Measurements from ENCODE around the gene SPATS2L.

Gene SPATS2L

DNA sequence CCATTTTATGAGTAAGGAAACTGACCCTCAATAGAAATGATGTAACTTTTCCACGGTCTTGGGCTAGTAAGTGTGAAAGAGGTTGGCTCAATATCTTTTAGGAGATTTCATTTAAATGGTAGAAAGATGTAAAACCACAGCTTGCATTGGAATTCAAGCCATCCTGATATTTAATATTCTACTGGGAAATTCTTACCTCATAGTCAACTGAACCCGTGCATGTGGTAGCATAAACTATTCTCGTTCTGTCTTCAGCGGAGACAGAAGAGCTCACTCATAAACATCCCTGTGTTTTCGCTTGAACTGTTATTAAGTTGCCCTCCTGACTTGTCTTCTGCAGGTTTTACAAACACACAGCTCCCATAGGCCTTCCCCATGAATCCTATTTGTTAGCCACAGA, 8.5 kb upstream of the SPATS2L start:
- DNase-seq: no peak

DNA sequence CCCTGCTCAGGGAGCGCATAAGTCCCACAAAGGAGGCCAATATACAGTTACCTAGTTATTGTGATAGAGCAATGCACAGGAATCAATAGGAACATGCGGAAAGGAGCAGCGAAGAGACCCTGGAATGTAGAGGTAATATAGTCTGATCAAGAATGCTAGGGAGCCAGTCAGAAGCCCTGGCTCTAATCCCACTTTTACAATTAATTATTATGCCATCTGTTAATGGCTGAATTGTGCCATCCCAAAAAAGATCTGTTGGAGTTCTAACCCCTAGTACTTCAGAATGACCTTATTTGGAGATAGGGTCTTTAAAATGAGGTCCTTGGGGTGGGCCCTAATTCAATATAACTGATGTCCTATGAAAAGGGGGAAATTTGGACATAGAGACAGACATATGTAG, 7.7 kb upstream of the SPATS2L start:
- DNase-seq: no peak

DNA sequence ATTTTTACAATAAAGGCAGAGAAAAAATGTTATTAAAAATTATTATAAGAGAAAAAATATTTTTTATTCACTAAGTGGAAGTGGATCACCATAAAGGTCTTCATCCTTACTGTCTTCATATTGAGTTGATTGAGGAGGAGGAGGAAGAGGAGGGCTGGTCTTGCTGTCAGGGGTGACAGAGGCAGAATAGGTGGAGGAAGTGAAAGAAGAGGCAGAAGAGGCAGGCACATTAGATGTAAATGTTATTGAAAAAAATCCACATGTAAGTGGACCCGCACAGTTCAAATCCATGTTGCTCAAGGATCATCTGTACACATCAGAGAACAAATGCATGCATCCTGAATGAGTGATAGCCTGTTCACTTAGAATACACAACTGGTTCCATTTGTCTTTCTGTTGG, 6.4 kb upstream of the SPATS2L start:
- DNase-seq: no peak

DNA sequence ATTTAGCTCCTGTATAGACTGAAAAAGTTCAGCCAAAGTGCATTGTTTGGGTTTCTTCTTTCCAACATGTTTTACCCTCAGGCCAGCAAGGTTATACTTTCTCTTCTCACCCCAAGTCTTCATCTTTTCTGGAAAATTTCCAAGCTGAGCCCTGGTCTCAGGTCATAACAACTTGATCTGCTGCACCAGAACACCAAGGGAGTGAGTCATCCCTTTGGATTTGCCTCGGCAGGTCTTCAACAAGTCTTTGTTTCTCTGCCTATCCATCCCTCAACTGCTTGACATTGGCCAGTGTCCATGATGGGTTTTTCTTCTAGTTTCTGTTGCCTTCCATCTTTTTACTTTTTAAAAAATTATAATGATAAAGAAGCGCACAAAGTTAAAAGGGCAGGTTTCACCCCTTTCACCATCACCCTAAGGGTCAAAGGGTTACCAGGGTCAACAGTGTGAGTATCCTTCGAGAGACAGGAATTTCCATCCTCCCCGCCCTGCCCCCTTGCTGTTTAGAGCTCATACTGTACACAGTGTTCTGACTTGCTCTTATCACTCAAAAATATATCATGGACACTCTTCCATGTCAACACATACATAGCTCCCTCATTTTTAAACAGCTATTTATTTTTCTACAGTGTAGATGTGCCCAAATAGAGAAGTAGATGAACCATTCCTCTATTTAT, 5.7 kb upstream of the SPATS2L start:
- no peak for DNase-seq

DNA sequence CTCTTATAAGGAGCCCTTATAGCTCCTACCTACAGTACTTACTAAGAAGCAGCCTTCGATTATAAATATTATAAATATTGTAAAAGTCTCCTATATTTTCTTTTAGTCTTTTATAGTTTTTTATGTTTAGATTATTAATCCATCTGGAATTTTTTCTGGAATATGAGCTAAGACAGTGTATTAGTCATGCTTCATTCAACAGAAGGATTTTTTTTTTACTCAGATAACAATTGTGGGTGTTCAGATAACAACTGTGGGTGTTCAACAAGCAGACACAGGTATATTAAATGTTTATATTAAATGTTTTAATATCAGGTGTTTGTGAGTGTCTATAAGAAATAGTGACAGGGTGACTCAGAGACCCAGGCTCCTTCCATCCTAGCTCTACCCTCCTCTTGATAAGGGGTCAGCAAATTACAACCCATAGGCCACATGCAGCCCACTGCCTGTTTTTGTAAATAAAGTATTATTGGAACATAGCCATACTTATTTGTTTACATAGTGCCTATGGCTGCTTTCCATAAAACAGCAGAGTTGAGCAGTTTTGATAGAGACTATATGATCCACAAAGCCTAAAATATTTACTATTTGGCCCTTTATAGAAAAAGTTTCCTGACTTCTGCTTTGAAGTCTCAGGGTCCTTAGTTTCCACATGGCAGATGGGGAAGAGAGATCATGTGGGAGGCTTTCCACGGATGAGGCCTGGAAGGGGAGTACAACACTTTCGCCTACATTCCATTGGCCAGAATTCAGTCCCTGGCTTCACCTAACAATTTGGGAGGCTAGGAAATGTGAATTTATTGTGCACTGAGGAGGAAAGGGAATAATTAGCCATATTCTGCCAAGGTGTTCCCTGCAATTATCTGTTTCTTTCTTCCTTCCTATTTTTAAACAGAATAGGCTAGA, 4.3 kb upstream of the SPATS2L start:
- DNase-seq: no peak

DNA sequence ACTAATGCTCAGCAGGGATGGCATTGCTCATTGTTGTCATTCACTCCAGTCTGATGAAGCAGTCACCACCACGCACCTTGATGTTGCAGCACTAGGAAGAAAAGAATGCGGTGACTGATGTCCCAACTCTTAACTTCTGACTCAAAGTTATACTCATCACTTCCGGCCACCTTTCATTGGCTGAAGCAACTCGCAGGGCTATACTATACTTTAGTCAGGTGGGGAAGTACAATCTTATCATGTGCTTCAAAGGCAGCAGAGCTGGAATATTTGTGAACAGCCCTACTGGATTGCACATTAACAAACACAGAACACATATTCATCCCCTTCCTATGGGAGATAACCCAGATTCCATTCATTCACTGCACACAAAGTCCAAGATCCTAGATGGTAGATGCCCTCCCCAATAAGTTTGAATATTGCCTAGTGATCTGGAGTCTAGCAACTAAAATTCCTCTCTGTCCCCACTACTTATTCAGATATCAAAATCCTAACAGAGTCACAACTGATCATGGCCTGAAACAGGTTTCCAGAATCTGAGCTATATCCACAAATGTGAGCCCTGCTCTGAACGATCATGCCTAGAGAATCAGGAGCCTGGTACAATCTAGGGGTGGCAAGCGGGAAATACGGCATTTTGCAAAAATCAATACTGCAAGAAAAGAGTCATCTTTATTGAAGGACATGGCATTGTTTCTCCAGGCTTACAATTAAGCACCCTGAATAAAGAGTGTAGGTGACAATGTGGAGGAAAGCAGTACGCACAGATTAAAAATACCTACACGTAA, 3.4 kb upstream of the SPATS2L start:
- DNase-seq: no peak

DNA sequence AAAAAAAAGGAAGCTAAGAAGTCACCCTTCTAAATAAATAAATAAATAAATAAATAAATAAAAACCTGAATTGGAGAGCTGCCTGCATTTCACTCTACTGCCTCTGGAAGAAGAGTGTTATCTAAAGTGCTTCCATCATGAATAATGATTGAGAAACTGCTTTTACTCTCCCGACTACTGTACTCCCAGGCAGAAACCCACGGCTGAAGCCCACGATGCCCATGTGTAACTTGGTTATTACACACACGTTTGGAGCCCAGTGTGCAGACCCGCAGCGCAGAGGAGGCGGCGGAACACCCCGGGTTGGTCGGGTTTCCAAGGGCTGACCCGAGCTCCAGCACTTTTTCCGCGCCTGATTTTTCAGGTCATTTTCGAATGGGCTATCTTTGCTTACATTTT, 697 bp upstream of the SPATS2L start:
- DNase-seq: no peak

DNA sequence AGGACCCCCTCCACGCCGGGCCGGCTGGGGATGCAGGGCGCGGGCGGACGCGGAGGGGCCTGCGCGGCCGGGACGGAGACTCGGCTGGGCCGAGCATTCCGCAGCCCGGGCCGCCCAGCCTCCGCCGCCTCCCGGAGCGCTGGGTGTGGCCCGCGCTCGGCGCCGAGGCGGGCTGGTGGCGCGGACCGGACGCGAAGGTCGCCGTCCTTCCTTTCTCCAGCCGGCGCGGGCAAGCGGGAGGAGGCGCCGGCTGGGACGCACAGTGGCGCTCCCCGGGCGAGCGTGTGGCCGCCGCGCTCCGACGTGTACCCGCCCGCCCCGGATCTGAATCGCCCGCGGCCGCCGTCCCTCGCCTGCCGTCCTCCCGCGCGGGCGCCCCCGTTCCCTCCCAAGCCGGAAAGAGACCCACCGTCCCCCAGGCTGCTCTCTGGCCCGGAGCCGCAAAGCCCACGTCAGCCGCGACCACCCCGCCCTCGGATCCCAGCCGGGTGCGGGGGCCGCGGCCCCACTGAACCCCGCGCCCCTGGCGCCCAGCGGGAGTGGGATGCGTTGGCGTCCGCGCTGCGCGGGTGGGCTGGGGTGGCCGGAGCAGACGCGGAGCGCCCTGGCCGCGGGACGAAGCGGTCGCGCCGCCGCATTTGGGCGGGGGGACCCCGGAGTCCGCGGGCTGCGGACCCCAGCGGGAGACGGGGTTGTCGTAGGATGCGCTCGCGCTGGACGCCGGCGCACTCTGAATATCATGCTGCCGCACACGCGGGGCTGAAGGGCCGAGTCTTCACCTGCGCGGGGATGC, 634 bp downstream of the SPATS2L start:
- no peak for DNase-seq

DNA sequence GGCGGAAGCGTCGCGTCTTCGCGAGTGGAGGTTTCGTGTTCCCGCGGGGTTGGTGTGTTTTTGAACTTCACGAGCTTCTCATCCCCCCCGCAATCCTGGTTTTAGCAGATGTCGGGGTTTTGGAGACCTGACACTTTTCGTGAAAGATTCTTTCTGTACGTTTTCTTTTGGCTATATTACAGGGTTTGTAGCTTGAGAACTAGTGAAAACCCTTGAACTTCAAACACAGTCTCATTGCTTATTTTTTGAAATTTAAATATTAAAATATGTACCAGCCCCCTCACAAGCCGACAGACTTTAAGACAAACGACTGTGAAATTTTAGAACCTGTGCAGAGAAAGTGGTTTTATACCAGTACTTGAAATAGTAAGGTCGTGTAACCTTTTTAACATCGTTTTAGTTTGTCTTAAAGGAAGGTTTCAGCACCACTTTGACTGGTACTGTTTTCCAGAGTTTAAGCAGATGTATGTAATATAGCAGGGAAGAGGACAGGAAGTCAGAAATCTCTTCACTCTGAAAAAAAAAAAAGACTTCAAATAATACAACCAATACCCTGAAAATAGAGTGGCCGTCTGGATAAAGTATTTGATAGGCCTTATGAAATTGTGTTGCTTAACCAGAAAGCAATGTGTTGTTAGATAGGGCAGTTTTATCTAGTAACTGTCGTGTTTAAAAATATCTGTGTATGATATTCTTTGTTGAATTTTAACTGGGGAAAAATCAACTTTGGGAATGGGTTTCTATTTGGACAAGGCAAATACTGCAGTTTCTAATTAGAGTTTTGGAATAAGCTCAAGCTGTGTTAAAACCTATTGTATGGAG, 1.4 kb downstream of the SPATS2L start:
- no peak for DNase-seq

DNA sequence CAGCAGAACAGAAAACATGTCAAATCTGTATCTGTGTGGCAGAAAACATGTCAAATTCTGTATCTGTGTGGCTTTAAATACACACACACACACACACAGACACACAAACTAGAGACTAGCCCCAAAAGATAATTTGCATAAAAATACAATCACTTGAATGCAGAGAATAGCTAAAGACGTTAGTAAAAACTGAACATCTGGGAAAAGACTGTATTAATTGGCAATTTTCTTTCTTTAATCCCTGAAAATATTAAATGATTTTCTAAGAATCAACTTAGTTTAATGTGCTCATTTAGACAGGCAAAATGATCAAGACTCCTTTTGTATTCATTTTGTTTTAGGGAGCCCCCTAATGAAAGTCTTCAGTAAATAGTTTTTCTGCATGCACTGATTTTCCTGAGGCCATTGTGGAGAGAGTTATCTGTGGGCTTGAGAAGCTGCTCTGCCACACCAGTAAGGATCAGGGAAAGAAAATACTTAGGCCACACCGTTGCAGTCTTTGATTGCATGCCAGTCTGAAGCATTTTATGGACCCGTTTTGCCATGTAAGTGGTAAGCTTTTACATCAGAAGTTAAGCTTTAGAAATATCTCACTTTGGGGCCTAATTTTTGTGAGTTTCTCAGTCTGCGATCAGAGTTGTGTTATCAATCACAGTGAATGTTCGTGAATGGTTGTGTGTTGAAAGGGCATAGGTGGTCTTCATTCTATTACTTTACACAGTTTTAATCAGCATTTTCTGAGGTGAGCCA, 2.2 kb downstream of the SPATS2L start:
- DNase-seq: no peak

DNA sequence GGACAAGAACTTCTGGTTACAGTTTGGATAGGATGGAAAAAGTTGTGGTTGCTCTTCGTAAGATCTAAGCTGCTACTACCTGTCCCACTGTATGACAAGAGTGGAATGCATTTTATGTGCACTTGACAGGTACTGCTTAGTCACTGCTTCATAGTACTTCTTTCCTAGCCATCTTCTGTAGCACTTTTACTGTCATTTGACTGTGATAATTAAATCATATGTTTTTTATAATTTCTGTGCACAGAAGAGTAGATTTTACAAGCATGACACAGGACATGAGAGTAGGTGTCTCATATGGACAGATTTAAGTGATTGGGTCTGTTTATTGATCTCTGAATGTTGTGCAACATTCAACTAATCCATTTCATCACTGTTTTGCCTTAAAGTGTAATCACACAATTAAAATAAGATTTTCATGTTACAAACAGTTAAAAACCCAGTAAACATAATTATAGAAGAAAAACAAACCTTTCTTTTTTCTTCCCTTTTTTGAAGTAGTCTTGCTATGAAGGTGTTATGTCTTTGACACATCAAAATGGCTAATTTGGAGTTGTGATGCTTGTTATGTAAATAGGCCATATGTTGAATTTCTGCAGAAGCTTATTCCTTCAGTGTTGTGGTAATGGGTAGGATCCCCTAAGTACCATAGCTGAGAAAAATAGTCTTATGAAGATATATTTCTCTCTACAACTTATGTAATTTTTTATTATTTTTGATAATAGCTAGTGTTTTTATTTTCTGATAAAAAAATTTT, 3.0 kb downstream of the SPATS2L start:
- no peak for DNase-seq

DNA sequence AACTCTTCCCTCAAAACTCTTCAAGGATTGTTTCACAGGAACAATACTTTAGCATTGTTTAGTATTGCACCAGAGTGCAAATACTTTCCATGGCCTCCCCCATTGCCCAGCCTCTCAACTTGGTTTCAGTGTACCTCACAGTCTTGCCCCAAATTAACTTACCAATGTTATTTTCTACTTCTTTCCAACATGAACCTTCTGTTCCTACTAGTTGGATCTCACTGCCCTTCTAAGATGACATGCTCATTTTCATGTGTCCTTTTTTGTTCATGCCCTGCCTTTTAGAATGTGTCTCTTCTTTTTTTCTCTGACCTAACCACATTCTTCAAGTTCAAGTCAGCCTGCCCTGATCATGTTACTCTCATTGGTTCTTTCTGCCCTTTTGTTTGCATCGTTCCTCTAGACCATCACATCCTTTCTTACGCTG, 4.1 kb downstream of the SPATS2L start:
- no peak for DNase-seq

DNA sequence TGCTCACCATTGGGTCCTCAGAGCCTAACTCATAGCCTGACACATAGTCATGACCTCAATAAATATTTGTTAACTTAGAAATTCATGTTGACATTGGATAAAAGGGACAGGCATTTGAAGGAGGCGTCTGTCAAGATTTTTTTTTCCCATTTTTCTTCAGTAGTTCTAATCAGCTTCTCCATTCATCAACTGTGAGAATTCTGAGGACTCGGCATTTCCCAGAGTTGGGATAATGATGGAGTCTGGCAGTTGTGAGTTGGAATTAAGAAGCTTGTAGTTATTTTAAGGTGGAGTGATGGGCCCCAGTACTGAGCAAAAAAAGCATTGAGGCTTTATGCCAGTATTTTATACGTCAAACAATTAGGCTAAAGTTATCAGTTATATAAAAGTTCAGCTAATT, 4.6 kb downstream of the SPATS2L start:
- no peak for DNase-seq

DNA sequence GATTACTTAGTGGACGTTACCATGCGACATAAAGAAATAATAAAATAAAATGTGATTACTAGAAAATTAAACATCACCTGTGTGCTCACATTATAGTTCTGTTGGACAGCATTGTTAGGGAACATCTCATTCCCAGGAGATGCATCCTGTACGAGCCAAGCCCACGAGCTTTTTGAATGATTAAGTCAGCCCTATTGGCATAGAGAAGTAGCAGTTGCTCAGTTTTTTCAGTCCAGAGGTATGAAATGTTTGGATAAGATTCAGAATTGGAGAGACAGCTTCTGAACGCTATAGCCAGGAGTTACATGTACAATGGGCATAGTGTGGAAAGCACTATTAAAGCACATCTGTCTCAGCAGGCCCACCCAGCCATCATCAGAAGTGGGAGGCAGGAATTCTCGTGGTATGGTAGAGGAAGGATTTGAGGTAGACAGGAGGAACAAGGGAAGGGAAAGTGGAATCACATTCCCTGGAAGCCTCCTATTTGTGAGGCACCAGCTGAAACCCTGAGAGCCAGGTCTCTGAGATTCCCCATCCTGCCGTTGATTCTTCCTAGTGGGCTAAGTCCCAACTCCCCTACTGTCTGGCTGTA, 8.6 kb downstream of the SPATS2L start:
- no peak for DNase-seq

DNA sequence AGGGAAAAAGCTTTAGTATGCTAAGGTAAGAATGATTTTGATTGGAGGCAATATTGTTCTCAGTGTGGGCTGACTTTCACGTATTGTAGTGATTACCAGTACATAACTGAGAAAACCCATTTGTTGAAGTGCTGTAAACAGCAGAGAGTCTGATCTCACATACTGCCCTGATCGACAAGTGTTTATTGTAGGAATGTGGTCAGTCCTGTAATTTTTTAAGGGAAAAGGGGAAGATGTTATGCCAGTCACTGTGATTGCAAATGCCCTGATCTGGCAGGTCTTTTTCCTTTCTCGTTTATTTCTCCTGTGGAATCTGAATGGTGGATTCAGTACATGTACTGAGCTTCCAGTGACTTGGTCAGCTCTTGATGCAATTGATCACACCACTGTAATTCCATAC, 11.5 kb downstream of the SPATS2L start:
- no peak for DNase-seq

DNA sequence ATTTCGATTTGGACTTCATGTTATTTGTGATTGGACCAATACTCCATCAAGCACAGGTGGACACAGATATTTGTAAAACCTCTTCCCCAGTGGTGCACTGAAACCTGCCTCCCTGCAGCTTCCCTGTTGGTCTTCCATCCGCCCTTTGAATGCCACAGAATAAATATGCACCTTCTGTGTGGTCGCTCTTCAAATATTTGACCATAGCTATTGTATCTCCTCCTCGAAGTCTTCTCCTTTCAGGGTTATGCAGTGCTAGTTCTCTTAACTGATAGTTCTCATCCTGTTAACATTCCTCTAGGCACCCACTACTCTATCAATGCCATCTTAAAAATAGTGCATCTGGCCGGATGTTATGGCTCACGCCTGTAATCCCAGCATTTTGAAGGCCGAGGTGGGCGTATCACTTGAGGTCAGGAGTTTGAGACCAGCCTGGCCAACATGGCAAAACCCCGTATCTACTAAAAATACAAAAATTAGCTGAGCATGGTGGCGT, 12.5 kb downstream of the SPATS2L start:
- no peak for DNase-seq

DNA sequence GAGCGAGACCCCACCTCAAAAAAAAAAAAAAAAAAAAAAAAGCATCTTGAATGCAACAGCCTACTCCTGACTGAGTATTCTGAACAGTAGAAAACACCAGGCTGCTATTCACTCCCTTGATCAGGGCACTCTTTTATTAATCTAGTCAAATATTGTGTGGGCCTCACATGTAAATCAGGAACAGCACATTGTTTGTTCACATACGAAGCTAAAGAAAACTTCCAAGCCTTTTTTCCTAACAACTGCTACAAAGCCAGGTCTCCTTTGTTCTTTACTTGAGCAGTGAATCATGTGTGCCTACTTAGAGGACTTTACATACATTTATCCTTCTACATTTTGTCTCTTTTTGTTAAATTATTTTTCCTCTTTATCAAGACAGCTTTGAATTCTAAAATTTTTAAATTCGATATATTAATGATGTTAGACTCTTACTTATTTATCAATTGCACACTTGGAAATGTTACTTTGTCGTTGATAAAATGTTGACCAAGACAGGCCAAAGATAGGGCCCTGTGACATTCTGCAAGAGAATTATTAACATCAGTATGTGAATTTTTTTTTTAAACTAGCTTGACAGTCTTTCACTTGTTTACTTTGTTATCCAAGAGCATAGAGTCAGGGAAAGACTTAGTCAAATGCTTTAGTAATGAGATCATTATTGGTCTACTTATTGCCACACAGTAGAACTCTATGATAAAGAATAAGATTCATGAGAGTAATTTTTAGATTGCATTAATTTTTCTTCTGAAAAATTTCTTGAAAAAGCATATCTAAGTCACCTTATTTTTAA, 13.2 kb downstream of the SPATS2L start:
- DNase-seq: no peak

DNA sequence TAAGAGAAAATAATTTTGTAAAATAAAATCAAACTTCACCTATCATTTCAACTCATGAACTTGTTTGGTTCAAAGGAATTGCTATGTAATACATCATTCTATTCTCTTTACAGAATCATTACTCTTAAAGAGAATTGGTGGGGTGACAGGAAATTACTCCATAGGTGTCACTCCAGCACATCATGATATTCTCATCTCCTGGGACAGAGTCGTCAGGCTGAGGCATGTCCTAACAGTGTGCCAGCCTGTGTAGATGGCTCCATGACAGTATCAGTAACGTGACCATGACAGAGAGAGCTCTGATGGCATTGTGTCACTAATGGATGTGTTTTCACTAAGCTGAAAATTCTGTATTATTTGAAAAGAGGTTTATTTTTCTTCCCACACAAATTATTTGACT, 13.9 kb downstream of the SPATS2L start:
- DNase-seq: no peak

DNA sequence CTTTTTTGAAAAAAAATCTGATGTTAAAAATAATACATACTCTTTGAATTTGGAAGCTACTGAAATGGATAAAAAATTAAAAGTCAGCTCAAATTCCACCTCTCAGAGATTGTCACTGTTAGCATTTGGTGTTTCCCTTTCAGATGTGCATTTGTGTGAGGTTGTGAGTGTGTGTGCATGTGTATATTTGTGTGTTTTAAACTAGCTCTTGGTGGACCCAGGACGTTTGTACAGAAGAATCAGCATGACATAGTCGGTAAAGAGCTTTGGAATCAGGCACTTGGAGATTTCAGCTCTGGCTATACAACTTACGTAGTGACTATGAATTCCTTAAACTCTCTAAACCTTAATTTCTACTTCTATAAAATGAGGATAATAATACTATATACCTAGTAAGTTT, 14.5 kb downstream of the SPATS2L start:
- DNase-seq: no peak

Measured in NCI-H1436 treated with DMSO at 0.1 percent for 48 hours (cell line).